GM19397 (cell line): ENCODE data around the gene BRINP3.
"Not testable (repeated sequence)": the region's sequence is repeated elsewhere in the genome, so short reads cannot be mapped to it uniquely, and the experiment has no call there.

Source experiments
- ATAC-seq: cut with Tn5 transposase; IDR thresholded peaks from one replicate; pipeline ENCODE4 v1.9.1; 2021; ENCODE audit warnings: mild to moderate bottlenecking, moderate library complexity; ENCODE audit not compliant: unreplicated experiment

Gene BRINP3

DNA sequence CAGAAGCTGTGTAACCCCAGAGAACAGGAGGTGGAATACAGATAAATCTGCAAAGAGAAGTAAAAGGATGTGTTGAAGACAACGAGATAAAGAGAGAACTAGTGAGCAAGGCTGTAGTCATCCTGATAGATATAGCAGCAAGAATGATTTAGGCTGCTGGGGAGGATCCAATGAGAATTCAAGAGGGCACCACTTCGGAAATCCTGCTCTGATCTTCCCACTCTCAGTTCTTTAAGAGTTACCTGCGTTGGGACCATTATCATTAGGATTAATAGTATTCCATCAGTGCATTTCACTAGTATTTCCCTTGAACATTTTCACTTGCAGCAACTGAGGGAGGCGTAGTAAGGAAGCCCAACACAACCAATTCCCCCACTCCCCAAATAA, at the start of gene BRINP3:
TSS of gene BRINP3 (minus strand) at position 103 of the 387 bp plus-strand sequence.
- ATAC-seq = no peak

DNA sequence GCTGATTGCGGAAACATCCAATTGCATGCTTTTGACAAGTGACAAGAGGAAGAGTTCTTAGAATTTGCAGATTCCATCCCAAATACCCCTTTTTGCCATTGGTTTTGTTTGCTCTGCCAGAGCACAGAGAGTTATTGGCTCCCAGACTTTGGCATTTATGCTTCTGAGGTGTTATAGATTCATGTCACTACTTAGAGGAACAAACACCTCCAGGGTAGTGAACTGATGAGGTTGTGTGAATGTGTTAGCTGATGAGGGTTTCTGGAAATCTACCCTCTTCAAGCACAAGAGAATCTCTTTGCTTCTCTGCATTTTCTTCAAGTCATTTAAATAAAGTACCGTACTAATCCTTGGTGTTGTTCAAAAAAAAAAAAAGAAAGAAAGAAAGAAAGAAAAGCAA, 33.9 kb upstream of the BRINP3 start:
- no peak for ATAC-seq

DNA sequence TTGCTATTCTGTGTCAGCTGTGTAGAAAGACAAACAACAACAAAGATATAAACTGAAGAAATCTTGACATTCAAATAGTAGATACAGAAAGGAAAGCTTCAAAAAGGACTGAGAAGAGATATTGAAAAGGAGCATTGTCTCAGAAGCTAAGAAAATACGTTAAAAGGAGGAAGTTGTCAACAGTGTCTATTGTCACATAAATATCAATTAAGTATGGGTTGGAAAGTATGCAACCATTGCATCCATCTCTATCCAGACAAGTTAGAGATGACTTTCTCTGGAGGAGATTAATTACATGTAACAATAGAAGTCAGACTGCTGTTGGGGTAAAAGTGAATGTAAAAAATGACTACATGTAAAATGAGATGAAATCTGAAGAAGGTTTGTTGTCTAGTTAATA, 29.7 kb upstream of the BRINP3 start:
- ATAC-seq = no peak

DNA sequence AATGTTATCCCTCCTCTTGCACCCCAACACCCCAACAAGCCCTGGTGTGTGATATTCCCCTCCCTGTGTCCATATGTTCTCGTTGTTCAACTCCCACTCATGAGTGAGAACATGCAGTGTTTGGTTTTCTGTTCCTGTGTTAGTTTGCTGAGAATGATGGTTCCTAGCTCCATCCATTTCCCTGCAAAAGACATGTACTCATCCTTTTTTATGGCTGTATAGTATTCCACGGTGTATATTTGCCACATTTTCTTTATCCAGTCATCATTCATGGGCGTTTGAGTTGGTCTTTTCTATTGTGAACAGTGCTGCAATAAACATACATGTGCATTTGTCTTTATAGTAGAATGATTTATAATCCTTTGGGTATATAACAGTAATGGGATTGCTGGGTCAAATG, 26.9 kb upstream of the BRINP3 start:
- ATAC-seq = not testable (repeated sequence)

DNA sequence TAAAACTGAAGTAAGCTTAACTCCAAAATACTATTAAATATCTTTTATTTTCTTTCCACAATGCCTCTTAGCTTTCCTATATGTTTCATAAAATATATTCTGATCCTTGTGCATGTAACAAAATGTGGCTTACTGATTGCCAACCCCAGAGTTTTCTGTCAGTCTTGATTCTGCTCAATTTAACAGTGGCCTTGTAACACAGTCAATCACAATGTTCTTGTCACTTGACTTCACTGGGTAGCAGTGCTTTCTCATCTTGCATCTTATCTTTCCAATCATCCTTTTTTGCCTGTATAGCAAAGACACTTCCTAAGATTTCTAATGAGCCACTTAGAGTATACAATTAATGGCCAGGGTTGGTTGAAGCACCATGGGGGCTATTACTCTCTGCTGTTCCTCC, 19.9 kb upstream of the BRINP3 start:
- no peak for ATAC-seq

DNA sequence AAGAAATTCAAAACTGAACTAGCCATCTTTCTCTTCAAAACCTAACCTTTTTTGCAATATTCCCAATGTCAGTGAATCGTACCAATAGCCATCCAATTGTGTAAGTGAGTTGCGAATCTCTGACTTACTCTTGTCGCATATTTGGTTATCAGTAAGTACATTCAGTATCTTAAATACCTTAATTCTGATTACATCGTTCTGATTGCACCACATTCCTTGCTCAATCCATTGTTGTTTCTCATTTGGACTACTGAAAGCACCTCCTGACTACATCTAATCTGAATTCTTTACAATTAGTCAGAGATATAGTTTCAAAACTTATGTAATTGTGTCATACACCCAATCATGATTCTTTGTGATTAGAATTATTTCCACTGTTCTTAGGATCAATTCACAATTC, 16.8 kb upstream of the BRINP3 start:
- no peak for ATAC-seq

DNA sequence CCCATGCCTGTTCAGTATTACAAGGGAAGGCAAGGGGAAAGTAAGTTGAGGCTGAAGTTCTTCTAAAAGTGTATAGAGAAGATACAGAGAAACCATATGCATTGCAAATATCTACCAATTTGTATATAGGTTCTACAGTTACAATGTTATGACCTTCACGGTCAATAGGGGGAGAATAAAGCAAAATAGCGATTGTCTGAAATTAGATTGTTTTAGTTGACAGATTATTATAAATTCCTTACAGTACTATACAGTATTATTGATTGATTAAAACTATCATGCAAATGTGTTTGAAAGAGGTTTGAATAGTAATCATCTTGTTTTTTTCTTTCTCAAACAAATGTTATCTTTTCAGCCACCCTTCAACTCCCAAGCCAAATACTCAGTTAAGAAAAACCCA, 13.7 kb upstream of the BRINP3 start:
- ATAC-seq = no peak

DNA sequence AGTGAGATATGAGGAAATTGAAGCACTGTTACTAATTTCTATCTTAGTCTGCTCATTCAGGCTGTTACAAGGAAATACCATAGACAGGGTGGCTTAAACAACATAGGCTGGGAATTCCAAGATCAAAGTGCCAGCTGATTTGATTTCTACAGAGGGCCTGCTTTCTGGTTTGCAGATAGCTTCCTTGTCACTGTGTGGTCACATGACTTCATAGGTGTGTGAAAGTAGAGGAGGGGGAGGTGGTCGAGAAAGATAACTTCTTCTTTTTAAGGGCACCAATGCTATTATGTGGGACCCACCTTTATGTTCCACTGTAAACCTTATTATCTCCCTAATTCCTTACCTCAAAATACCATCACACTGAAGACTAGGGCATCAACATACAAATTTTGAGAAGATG, 6.4 kb upstream of the BRINP3 start:
- ATAC-seq = no peak

DNA sequence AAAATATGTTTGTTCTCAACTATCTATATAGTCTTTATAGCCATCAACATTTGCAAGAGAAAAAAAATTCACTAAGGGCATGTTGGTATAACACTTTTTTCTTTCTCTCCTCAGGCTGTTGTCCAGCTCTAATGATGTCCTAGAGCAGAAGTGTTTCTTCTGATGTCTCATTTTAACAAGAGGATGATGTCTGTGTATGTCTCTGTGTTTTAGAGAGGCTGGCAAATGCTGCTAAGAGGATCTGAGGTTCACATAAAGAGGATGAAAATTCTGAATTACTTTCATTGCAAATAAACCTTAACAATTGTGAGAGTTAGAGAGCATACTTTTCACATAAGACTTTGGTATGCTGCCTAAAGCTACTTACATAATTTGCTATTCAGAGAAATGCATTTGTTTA, 2.6 kb upstream of the BRINP3 start:
- ATAC-seq = no peak

DNA sequence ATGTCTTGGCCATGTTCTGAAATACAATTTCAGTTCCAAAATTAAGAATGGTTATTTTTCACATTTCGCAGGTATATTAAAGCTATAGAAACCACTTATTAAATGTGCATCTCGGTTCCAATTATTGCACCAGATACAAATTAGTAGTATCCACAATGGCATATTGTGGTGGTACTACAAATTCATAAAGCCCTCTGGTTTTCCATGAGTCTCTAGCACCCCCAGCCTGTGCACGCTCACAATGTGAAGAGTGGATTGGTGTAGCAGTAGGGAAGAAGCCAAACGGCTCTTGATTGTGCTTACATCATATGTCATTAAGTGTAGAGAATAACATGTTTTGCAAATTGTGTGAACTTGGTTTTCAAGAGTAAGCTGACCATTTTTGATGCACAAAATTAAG, 1.9 kb upstream of the BRINP3 start:
- no peak for ATAC-seq

DNA sequence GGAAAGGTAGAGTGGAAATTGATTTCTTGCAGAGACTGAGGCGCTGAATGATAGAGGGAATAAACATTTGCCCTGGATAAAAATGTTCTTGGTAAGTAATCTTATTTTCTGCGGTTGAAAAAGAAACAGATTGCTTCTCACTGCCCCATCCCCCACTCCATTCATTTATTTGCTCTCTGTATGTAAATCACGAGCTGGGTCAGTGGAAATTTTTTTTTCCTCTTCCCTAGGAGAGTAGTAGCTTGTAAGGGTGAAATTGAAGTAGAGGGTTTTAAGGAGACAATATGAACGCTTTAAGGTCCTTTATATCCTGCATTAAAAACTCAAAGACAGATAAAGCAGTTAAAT, 1.4 kb upstream of the BRINP3 start:
- no peak for ATAC-seq

DNA sequence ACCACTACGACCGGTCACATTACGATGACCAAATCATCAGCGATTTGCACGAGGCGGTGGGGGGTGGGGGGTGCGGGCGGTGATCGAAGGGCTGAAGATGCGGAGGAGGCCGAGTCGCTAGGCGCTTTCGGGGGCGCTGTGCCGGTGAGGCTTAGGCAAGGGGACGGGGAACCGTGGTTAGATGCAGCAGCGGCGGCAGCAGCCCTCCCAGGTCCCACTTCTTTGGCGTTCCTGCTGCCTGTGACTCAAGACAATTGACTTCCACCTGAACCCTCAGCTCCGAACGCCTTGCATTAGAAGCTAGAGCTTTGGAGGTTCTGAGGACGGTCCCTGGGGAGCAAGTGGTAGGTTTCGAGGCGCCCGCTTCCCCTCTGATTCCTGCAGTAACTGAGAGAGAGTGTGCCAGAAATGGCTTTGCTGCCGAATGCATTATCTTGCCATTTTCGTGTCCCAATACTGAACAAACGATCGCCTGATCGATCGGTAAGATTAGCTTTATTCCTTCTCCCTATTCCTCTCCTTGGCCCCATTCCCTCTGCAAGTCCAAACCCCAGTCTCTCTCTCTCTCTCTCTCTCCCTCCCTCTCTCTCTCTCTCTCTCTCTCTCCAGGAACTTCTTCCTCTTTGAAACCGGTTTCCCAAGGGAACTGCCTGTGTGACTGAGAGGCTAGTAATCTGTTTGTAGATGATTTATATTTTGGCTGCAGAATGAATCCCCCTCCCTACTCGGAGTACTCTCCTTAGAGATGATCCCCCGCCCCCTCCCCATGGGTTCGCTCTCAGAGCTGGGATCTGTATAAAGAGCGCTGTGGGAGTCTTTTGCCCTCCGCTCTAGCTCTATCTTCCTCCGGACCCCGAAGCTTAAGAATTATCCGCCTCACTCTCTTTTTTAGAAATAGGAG, 735 bp upstream of the BRINP3 start:
- ATAC-seq = no peak

DNA sequence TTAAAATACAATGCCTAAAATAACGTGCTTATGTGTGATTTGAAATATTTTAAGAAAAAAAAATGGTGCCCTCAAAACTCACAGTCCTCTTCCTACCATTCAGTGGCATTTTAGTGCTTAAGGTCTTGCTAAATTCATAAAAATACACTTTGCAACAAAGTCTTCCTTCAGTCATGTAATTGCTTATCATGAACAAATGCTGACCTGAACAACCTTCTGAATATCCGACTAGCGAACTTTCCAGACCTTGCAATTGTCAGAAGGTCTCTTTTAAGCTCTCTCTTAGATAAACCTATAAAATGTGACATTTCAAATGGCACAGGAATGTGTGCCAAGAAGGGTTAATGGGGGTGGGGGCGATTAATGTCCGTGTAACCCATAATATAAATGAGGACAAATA, 858 bp downstream of the BRINP3 start:
- ATAC-seq = no peak

DNA sequence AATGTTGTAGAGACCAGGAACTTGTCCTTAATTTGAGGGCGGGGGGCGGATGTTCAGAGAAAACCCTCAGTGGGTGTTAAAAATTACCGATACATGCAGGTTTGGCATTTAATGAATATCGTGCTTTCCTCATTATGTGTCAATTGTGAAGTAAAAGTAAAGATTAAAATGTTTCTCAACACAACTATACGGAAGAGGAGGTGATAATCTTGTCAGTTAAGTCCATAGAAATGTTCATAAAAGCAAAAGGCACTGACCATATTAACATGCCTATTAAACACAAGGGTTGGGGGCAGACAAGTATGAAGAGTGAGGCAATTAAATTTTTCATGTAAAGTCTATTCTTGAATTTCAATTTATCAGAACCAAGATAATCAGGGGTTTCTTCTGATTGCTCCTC, 1.3 kb downstream of the BRINP3 start:
- ATAC-seq = no peak

DNA sequence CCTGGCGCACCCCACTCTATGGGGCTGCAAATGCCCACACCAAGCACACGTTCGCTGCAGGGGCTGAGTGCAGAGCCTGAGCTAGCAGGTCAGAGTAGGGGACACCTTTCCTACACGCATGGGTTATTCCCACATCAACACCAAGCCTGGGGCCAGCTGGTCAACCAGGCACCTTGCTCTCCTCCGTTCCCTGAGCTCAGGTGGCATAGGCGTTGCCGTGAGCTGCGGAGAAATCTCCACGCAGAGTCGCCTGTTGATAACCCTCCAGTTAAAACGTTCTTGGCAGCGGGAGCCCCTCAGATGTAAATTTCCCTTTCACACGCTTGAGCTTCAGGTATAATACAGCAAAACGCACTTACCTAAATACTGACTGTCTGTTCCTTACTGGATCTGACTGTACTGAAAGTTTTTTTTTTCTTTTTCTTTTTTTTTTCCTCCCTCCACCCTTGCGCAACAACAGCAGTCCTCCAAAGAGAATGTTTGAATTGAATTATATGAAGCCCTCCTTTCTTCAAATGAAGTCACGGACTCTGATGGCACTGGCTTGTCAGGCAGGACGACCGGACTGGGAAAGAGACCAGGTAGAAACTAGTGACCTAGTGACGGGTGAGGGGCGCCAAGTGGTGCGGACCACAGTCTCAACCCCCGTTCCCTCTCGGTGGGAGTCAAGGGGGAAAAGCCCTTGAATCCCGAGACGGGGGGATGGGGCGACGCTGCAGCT, 2.1 kb downstream of the BRINP3 start:
- no peak for ATAC-seq

DNA sequence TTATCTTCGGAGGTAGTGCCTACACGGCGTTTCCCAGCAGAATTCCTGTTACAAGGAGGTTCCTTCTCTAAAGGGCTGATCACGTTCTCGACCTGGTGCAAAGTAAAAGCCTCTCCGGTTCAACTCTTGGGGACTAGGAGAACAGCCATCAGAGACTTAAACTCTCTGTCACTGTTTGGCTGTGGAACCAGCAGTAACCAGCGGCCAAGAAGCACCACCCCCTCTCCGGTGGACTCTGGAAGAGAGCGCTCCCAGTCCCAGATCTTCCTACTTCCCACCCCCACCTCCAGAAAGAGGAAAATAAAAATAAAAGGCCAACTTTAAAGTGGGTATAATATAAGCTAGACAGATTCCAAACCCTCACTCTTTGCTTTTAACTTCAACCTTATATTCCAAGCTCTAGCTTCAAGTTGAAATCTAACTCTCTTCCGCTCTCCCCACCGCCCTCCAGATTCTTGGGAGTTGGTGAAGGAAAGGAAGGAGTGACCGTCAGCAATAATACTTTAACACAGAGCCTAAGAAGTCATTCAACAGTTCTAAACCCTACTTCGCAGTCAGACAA, 2.9 kb downstream of the BRINP3 start:
- no peak for ATAC-seq

DNA sequence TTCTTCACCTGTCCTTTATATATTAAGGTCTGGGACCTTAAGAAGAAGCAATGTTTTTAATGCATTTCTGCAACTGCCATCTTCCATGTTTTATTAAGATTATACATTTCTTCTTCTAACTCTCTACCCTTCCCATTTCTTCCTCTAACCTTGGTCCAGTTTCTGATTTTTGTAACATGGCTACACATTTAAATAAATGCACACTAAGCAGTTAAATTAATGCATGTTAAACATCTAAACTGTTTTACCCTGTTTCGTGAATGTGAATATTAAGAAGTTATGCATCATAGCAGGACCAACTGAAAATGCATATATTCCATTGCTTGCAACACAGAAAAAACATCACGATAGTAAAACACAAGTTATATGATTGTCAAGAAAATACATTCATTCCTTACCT, 3.7 kb downstream of the BRINP3 start:
- no peak for ATAC-seq

DNA sequence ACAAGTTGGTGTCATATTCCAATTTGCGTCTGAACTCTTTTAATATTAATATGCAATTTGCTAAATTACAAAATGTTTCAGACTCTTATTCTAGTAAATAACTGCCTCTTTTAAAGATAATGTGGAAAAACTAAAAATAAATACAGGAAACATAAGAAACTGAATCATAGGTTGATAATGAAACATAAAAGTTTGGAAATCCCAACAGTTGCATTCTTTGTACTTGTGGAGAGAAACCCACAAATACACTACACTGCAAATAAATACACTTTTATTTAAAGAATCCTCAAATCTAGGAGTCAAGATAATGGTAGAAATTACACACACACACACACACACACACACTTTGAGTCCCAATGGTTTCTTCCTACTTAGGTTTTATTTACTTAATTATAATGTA, 5.2 kb downstream of the BRINP3 start:
- ATAC-seq = no peak

DNA sequence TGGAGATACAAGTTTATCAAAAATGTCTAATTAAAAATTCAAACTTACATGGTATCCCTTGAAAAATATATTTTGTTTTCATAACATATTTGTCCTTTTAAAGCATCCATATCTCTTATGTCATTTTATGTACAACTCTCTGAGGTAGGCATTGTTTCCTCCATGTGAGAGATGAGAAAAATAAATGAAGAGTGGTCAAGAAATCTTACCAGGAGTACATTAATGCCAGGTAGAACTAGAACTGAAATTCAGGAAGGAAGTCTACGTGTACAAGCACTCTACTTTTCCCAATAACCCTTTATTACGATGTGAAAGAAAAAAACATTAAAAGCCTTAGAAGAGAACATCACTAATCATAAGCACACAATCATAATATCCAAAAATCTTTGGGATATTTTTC, 5.6 kb downstream of the BRINP3 start:
- ATAC-seq = no peak

DNA sequence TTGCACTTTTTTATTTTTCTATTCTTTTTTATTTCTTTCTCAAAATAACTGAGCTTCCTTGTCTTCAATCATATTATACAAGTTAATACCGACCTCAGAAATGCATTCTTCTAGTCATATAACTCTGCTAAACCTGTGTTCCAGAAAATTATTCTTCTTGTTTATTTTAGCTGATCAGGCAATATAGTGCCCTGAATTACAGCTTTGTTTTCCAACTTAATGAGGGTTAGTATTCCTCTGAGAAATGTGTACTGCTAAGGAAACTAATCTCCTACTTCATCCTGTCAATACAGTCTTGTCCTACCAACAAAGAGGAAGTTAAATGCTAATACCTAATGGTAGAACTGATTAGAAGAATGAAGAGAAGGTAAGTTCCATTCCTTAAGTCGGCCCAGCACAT, 13.0 kb downstream of the BRINP3 start:
- ATAC-seq = no peak

DNA sequence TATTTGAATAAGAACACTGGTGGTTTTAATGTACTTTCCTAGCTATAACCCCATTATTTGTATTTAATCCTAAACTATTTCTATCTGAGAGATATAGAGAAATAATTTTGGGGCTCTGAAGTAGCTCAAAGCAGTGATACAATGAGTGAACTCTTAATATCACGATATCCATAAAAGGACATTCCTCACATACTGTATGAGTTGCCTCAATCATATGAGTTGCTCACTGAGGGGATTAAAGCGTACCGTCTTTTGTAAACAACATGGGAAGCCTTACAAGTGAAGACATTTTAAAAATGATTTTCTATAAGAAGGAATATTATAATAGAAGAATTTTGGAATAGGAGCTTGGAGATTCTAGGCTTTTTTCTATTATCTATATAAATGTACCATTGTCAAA, 21.5 kb downstream of the BRINP3 start:
- no peak for ATAC-seq

DNA sequence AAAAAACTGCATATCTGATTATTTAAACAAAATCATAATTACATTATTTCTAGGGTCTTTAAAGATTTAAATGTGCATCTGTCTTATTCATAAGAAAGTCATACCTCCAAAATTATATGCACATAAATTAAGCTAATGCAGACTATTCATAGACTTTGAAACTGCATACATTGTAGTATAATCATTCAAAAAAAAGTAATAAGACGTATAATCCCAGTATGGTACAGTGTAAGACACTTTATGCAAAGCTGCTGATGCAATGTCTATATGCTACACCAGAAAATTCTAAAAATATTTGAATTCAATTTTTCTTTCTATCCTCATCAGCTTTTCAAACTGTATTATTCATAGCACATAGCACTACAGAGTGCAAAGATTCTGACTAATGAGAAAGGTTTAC, 22.0 kb downstream of the BRINP3 start:
- ATAC-seq = no peak
